Peyer's patch (tissue), 4 donors: ENCODE measurements around the gene FGF2. TPM values are rescaled to one million over a fixed set of nuclear protein-coding genes. Genes with fewer than 3 reads are reported as not detected.

ENCODE experiments used
- DNase-seq, 3 donors: peaks; one replicate each; pipeline ENCODE4 v3.0.0-alpha.2; 2017 to 2019
- H3K27ac ChIP-seq, 4 donors: fragments of 200-600 bp; sonication (generic); one replicate each; pipeline ENCODE4 v1.5.1; 2016 to 2019
- H3K27me3 ChIP-seq, 2 donors: fragments of 200-600 bp; sonication (generic); one replicate each; pipeline ENCODE4 v1.5.1; 2019
- H3K36me3 ChIP-seq, 3 donors: fragments of 200-600 bp; sonication (generic); one replicate each; pipeline ENCODE4 v1.5.1; 2016 to 2019
- H3K4me1 ChIP-seq, 4 donors: fragments of 200-600 bp; sonication (generic); one replicate each; pipeline ENCODE4 v1.5.1; 2016 to 2019
- H3K4me3 ChIP-seq, 4 donors: fragments of 200-600 bp; sonication (generic); 1 replicate in 3 of 4; 2 replicates in 1 of 4; pipeline ENCODE4 v1.5.1; 2016 to 2019; ENCODE audit warnings: mild to moderate bottlenecking in 1 of 4
- H3K9me3 ChIP-seq, 4 donors: fragments of 200-600 bp; sonication (generic); one replicate each; pipeline ENCODE4 v1.5.1; 2016 to 2019; ENCODE audit warnings: mild to moderate bottlenecking in 1 of 4
- CTCF ChIP-seq, 6 experiments: fragments of 450-650 bp in 4 of 6; fragments of 200-600 bp in 2 of 6; sonication (generic) in 1 of 6; IDR thresholded peaks; one replicate each; pipeline ENCODE4 v1.5.1; 2017 to 2019; ENCODE audit warnings: antibody characterized with exemption in 6 of 6, mild to moderate bottlenecking in 3 of 6, moderate library complexity in 1 of 6
- POLR2A ChIP-seq, 2 donors: fragments of 450-650 bp; IDR thresholded peaks; one replicate each; pipeline ENCODE4 v1.5.1; 2017; ENCODE audit warnings: antibody characterized with exemption in 2 of 2, mild to moderate bottlenecking in 2 of 2, moderate library complexity in 2 of 2
- total RNA-seq, 4 donors: library from RNA; depleted of rRNA; stranded (reverse); fragments of >200 nt; gene quantifications; one replicate each; pipeline ENCODE4 v1.1.0, GENCODE V29; 2016

Gene FGF2
- total RNA-seq, 4 donors from 2014 or later = 1.0 to 5.8 (median 2.1) TPM

- no peaks in the 10 kb centered on the region for H3K9me3 ChIP-seq
- no peak overlapping the region for H3K4me3 ChIP-seq
- no peak for TF ChIP-seq CTCF (IDR thresholded peaks at IDR 0.05)
- TF ChIP-seq POLR2A (IDR thresholded peaks at IDR 0.05) = no peak
- H3K27me3 ChIP-seq = no peaks in the 10 kb centered on the region
- H3K27ac ChIP-seq = no peak overlapping the region
- DNase-seq = no peak
- no peaks in the 10 kb centered on the region for H3K4me1 ChIP-seq
- H3K36me3 ChIP-seq = no peaks in the 10 kb centered on the region
Measured at GRCh38 chr4:122796801-122797404, 29.7 kb upstream of the FGF2 start.

GRCh38 chr4:122797405-122798094 is 29.1 kb upstream of the FGF2 start:
- no peak for DNase-seq
- Histone ChIP-seq H3K4me1 (no peaks in the 10 kb centered on the region), H3K36me3 (no peaks in the 10 kb centered on the region), H3K4me3 (no peak overlapping the region), H3K9me3 (no peaks in the 10 kb centered on the region), H3K27ac (peak overlapping the region in 1 of 4 donors; percentile 8), H3K27me3 (no peaks in the 10 kb centered on the region)
- no peak for TF ChIP-seq POLR2A (IDR thresholded peaks at IDR 0.05)
- no peak for TF ChIP-seq CTCF (IDR thresholded peaks at IDR 0.05)

GRCh38 chr4:122798101-122798500 is 28.5 kb upstream of the FGF2 start:
- Histone ChIP-seq H3K4me1 (no peaks in the 10 kb centered on the region), H3K36me3 (no peaks in the 10 kb centered on the region), H3K4me3 (no peak overlapping the region), H3K27me3 (no peaks in the 10 kb centered on the region), H3K9me3 (no peaks in the 10 kb centered on the region), H3K27ac (peak overlapping the region in 1 of 4 donors; percentile 8)
- TF ChIP-seq POLR2A (IDR thresholded peaks at IDR 0.05) (no peak), CTCF (IDR thresholded peaks at IDR 0.05) (no peak)
- no peak for DNase-seq

GRCh38 chr4:122798917-122799316 is 27.7 kb upstream of the FGF2 start:
- no peaks in the 10 kb centered on the region for H3K36me3 ChIP-seq
- H3K4me3 ChIP-seq = no peak overlapping the region
- H3K27me3 ChIP-seq = no peaks in the 10 kb centered on the region
- DNase-seq = no peak
- TF ChIP-seq POLR2A (IDR thresholded peaks at IDR 0.05) (no peak), CTCF (IDR thresholded peaks at IDR 0.05) (no peak)
- no peaks in the 10 kb centered on the region for H3K9me3 ChIP-seq
- H3K4me1 ChIP-seq = no peaks in the 10 kb centered on the region
- no peak overlapping the region for H3K27ac ChIP-seq

DNA sequence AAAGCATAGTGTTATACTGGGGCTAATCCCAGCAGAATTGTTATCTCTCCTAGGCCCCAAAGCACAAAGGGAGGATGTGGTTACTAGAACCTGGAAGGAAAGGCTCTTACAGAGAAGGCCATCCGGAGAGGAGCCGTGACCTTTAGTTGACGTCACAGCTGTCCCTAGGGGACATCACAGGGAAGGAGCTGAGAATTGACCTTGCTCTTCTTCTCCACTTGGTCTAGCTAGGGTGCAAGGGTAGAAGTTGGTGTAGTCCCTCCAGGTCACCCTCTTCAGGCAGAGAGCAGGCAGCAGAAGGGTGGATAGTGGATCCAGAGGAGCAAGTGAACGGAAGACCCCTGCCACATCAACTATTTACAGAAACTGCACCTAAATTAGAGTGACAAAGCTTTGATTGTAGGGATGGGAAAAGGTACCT is 22.8 kb upstream of the FGF2 start:
- Histone ChIP-seq H3K27me3 (no peaks in the 10 kb centered on the region), H3K27ac (no peak overlapping the region), H3K4me3 (no peak overlapping the region), H3K9me3 (no peaks in the 10 kb centered on the region), H3K4me1 (no peaks in the 10 kb centered on the region), H3K36me3 (no peaks in the 10 kb centered on the region)
- TF ChIP-seq CTCF (IDR thresholded peaks at IDR 0.05) = no peak
- no peak for TF ChIP-seq POLR2A (IDR thresholded peaks at IDR 0.05)
- no peak for DNase-seq
